Neural cell (in vitro differentiated cells): ENCODE measurements around the gene CLEC2B.

Experiments used
- EP300 ChIP-seq: fragments of 450-650 bp; conservative IDR thresholded peaks from 2 replicates; pipeline ENCODE4 v1.6.1; 2014; ENCODE audit warnings: antibody characterized with exemption, mild to moderate bottlenecking, moderate library complexity; ENCODE audit not compliant: poor library complexity, severe bottlenecking
- EZH2 ChIP-seq: fragments of 200-600, 300-800 bp; shearing (Covaris generic), sonication (generic); IDR thresholded peaks from 2 replicates; pipeline ENCODE4 v1.6.1; 2014; ENCODE audit warnings: antibody characterized with exemption, low read length, borderline replicate concordance, mild to moderate bottlenecking; ENCODE audit not compliant: insufficient read depth, poor library complexity, severe bottlenecking
- MXI1 ChIP-seq: fragments of 450-650 bp; conservative IDR thresholded peaks from 2 replicates; pipeline ENCODE4 v1.6.1; 2014; ENCODE audit warnings: antibody characterized with exemption, mild to moderate bottlenecking; ENCODE audit not compliant: poor library complexity, severe bottlenecking
- POLR2AphosphoS5 ChIP-seq: IDR thresholded peaks from 2 replicates; pipeline ENCODE4 v1.6.1; 2012
- RAD21 ChIP-seq: fragments of 450-650 bp; conservative IDR thresholded peaks from 2 replicates; pipeline ENCODE4 v1.6.1; 2014; ENCODE audit warnings: antibody characterized with exemption, mild to moderate bottlenecking, moderate library complexity
- SMC3 ChIP-seq: fragments of 450-650 bp; conservative IDR thresholded peaks from 2 replicates; pipeline ENCODE4 v1.6.1; 2014; ENCODE audit warnings: antibody characterized with exemption, mild to moderate bottlenecking, moderate library complexity; ENCODE audit not compliant: poor library complexity
- TAF1 ChIP-seq: IDR thresholded peaks from 2 replicates; pipeline ENCODE4 v1.6.1; 2012; ENCODE audit warnings: low read depth
- TF ChIP-seq, protein P1 (sequence below): fragments of 450-650 bp; IDR thresholded peaks from 2 replicates; pipeline ENCODE4 v1.5.1; 2014; ENCODE audit warnings: antibody characterized with exemption, mild to moderate bottlenecking, moderate library complexity; ENCODE audit not compliant: poor library complexity, severe bottlenecking
- TF ChIP-seq, protein P2 (sequence below): IDR thresholded peaks from 2 replicates; pipeline ENCODE4 v1.6.1; 2012; ENCODE audit warnings: borderline replicate concordance

DNA sequence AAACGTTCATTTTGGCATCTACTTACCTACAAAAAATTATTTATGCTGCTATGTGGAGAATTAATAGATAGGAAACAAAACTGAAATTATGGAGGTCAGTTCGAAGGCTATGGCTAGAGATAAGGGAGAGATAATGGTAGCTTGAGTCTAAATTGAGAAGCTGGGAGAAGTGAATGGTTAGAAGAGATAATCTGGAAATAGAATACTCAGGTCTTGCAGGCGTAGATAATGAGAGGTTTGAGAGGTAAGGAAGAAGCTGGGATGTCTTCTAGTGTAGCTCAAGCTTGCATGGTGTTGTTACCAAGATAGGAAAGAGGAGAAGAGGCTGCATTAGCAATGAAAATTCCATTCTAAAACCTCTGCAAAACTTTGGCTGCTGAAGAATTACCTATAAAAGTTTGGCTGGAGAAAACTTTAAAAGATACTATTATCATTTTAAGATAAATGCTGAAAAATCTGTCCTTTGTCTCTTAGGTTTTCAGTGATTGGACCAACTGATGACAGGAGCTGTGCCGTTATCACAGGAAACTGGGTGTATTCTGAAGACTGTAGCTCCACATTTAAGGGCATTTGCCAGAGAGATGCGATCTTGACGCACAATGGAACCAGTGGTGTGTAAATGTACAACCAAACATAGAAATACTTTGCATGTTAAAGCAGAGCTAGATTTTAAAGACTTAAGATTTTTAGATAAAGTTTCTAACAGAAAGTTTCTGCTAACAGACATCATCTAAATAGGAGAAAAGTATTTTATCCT is 26.2 kb upstream of the CLEC2B start:
- TF ChIP-seq, protein P1, sequence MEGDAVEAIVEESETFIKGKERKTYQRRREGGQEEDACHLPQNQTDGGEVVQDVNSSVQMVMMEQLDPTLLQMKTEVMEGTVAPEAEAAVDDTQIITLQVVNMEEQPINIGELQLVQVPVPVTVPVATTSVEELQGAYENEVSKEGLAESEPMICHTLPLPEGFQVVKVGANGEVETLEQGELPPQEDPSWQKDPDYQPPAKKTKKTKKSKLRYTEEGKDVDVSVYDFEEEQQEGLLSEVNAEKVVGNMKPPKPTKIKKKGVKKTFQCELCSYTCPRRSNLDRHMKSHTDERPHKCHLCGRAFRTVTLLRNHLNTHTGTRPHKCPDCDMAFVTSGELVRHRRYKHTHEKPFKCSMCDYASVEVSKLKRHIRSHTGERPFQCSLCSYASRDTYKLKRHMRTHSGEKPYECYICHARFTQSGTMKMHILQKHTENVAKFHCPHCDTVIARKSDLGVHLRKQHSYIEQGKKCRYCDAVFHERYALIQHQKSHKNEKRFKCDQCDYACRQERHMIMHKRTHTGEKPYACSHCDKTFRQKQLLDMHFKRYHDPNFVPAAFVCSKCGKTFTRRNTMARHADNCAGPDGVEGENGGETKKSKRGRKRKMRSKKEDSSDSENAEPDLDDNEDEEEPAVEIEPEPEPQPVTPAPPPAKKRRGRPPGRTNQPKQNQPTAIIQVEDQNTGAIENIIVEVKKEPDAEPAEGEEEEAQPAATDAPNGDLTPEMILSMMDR: no peak
- no peak for TF ChIP-seq EZH2
- TF ChIP-seq, protein P2, sequence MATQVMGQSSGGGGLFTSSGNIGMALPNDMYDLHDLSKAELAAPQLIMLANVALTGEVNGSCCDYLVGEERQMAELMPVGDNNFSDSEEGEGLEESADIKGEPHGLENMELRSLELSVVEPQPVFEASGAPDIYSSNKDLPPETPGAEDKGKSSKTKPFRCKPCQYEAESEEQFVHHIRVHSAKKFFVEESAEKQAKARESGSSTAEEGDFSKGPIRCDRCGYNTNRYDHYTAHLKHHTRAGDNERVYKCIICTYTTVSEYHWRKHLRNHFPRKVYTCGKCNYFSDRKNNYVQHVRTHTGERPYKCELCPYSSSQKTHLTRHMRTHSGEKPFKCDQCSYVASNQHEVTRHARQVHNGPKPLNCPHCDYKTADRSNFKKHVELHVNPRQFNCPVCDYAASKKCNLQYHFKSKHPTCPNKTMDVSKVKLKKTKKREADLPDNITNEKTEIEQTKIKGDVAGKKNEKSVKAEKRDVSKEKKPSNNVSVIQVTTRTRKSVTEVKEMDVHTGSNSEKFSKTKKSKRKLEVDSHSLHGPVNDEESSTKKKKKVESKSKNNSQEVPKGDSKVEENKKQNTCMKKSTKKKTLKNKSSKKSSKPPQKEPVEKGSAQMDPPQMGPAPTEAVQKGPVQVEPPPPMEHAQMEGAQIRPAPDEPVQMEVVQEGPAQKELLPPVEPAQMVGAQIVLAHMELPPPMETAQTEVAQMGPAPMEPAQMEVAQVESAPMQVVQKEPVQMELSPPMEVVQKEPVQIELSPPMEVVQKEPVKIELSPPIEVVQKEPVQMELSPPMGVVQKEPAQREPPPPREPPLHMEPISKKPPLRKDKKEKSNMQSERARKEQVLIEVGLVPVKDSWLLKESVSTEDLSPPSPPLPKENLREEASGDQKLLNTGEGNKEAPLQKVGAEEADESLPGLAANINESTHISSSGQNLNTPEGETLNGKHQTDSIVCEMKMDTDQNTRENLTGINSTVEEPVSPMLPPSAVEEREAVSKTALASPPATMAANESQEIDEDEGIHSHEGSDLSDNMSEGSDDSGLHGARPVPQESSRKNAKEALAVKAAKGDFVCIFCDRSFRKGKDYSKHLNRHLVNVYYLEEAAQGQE: no peak
- no peak for TF ChIP-seq POLR2AphosphoS5
- no peak for TF ChIP-seq SMC3
- no peak for TF ChIP-seq EP300
- TF ChIP-seq TAF1: no peak
- no peak for TF ChIP-seq MXI1
- TF ChIP-seq RAD21: no peak
